HL-60/S4 treated with retinoic acid at 250 ng/mL for 4 days and 3 days (cell line): ENCODE measurements around the gene HLA-DOA.

Experiments used
- in situ Hi-C: fragments of 300-500 bp; cut with MboI; formaldehyde crosslinking; loops from 2 replicates; pipeline ENCODE4 v1.7.0; 2022; ENCODE audit warnings: low sequenced_read_pairs

The HLA-DOA gene

DNA sequence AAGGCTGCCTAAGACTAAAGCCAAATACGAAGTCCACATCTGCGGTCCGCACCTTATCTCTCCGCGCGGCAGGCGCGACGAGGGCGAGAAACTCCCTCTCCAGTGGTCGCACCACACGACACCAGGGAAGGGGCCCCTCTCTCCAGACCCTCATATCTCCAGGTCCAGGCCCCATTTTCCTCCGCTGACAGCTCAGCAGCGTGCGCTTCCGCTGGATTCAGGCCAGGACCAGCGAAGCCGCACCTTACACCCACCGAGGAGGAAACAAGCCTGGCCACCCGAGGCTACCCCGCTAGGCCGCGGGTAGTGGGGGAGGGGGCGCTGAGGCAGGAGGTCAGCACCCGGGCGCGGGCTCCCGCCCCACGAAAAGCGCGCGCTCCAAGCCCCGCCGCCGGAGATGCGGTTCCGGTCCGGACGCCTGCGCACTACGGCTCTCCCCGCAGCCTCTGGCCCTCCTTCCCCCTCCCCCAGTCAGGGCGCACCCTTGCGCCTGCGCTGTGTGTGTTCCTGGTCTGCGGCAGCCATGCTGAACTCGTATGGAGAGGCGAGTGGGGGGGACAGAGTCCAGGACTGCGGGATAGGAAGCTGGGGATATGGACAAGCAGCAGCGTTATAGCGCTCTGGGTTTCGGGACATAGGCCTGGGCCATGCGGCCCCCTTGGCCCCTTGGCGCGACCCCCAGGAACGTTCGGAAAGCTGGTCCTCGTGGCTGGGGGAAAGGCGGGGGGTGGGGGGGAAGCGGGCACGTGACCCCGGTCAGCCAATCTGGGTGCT, 41.1 kb downstream of the HLA-DOA start, which contains the start of gene BRD2:
BRD2 (plus strand) TSS at position 502 of the 774 bp plus-strand sequence. CDS start 4,305 bp downstream, outside the sequence.
- in situ Hi-C loops = no loop called here

DNA sequence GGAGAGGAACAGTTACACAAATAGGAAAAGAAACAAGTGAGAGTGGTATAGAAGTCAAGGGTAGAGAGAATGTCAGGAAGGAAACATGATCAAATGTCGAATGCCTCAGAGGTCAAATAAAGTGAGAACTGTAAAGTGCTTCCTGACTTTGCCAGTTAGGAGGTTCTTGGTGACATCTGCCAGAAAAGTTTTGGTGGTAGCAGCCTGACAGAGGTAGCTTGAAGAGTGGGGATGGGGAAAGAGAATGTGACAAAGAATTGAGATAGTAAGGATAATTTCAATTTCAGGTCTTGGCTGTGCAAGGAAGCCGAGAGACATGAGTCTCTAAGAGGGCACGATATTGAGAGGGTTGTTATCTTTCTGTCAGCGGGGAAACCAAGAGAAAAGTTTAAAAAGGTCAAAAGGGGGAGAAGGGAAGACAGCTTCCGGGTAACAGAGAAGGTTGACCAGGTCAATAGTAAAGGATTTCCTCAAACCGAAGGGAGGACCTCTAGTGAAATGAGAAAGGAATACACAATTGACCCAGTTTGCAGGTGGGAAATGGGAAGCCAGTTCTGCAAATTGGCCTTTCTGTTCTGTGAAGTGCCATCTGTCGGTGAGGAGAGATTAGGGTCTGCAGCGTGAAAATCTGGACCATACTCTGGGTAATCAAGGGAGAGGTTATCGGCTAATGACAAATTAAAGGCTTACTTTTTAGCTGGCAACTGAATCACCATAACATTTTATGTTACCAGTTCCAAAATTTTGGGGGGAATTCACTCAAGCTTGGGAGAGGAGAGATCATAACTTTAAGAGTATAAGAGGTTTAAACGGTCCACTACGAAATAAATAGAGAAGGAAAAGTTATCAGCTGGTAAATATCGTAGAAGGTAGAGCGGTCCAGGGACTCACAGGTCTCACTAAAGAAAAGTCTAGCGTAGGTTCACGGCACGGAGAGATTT, 42.0 kb downstream of the HLA-DOA start:
- in situ Hi-C loops = no loop called here

DNA sequence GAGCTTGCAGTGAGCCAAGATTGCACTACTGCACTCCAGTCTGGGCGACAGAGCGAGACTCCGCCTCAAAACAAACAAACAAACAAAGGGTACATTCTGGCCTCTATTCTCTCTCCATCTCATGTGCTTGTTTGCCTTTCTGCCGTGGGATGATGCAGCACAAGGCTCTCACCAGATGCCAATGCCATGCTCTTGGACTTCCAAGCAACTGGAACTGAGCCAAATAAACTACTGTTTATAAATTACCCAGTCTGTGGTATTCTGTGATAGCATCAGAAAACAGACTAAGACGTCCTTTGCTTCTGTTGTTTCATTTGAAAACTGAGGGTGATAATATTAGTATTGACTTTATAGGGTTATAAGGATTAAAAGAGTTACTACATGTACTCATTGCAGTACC, 44.6 kb downstream of the HLA-DOA start:
- in situ Hi-C loops = no loop called here

DNA sequence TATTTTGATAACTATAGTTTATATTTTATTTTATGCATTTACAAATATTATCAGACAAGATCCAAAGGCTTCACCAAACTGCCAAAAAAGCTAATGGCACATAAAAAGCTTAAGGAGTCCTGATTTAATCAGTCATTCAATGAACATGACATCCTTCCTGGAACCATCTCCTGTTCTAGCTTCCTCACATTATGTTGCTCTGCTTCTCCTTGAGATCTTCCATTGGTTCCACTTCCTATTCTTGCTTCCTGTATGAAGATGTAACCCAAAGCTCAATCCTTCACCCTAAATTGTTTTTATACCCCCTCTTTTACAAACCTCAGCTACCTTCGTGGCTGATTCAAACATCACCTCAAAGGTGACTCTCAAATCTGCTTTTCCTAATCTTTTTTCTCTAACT, 45.5 kb downstream of the HLA-DOA start:
- in situ Hi-C loops = no loop called here

DNA sequence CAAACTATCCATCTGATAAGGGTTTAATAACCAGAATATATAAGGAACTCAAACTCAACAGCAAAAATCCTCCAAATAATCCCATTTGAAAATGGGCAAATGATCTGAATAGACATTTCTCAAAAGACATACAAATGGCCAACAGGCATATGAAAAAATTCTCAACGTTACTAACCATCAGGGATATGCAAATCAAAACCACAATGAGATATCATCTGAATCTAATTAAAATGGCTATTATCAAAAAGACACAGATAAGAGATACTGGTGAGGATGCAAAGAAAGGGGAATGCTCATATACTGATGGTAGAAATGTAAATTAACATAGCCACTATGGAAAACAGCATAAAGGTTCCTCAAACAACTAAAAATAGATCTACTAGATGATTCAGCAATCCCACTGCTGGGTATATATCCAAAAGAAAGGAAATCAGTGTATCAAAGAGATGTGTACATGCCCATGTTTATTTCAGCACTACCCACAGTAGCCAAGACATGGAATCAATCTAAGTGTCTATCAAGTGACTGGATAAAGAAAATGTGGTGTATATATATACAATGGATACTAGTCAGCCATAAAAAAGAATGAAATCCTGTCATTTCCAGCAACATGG, 47.1 kb downstream of the HLA-DOA start:
- in situ Hi-C loops = no loop called here

DNA sequence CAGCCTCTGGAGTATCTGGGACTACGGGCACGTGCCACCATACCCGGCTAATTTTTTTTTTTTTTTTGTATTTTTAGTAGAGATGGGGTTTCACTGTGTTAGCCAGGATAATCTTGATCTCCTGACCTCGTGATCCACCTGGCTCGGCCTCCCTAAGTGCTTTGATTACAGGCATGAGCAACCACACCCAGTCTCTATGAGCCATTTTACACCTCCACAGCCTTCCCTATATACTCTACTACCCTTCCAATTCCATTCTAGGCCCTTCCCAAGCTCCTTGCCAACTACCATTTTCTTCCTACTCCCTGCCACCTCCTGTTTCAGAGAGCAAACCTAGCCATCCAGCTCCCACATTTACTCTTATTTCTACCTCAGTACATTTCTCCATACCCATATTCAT, 48.8 kb downstream of the HLA-DOA start:
- in situ Hi-C loops = no loop called here

DNA sequence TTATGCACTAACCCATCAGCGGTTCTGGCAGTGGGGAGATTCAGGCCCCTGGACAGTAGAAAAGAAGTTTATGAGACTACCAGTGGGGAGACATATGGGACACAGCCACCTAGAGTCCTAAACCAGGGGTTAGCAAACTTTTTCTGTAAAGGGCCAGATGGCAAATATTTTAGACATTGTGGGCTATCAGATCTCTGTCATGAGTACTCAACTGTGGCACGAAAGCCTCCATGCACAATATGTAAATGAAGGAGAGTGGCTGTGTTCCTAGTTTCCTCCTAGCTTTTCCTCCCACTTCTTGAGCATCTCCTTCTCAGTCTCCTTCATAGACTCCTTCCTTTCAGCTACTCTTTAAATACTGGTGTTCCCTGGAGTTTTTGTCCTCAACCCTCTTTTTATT, 53.2 kb downstream of the HLA-DOA start:
- in situ Hi-C loops = no loop called here

DNA sequence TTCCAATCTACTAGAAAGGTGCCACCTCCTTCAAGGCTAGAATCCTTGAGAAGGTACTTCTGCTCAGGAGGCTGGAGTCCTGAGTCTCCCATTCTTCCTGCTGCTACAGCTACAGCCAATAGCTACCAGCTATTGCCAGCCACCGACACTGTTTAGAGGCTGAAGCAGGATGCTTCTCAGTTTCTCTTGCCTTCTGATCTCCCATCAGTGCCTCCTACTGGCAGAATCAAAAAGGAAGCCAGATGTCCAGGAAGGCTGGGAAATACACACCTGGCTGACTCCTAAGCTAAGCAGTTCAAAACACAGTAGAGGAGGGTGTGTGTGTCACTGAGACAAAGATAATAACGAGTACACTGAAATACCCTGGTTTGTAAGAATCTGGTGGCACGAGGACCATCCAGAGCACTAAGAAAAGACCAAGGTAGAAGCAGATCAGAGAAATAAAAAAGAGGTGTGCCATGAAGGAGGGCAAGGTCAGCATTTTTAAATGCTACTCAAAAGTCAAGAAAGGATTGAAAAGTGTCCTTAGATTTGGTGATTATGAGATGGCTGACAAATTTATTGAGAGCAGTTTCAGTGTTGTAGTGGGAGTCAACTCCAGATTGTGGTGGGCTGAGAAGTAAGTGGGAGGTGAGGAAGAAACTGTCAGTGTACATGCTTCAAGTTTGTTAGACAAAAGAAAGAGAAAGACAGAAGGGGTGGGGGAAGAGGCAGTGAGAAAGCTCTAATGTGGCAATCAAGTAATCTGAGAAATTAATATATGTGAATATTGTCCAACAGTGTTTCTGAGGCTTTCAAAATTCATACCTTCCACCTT, 54.2 kb downstream of the HLA-DOA start:
- in situ Hi-C loops = no loop called here

DNA sequence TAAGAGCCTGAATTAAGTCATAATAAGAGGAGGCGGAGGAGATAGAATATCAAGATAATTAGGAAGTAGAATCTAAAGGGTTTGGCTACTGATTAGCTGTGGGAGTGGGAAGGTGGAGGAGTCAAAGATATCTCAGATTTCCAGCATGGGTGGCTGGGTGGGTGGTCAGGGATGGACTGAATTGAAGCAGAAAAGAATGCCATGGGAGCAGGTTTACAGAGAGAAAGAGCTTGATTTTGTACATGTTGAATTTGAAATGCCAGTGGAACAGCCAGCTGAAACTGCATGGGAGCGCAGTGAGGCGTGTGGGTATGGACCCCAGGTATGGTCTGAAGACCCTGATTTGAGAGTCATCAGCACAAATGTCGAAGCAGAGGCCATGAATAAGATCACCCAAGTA, 55.1 kb downstream of the HLA-DOA start:
- in situ Hi-C loops = no loop called here
